SHP77 treated with DMSO at 0.1 percent for 48 hours (cell line): ENCODE data around the gene SLC2A13.
A peak's percentile ranks its signal among the peaks of the same experiment; 100 is the strongest.

ENCODE experiments used
- DNase-seq: peaks from one replicate; lab custom pipeline; 2025; lab: John Stamatoyannopoulos, UW

Gene SLC2A13

DNA sequence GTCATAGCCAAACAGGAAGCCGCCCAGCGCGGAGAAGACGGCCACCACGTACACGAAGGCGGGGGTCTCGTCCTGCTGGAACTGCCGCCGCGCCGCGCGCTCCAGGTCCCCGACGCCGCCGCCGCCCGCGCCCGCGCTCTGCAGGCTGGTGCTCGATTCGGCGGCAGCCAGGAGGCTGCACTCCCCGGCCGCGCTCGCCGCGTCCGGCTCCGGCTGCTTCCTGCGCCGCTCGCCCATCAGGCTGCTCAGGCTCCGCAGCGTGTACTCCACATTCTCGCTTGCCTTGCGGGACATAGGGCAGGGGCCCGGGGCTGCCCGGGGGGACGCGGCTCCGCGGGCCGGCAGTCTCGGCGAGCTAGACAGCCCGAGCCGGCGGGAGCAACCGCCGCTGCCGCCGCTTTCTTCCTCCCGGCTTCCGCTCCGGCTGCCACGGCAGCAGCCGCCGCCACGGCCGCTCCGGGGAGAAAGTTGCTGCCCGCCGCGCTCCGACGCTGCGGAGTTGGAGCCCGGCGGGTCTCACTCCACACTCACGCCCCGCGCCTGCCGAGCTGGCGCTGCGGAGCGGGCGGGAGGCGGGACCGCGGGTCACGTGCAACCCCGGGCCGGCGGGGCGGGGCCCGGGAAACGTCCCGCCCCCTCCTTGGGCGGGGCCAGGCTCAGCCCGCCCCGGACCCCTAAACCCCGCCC is at the start of gene SLC2A13:
TSS of gene SLC2A13 (minus strand) at position 567 of the 687 bp plus-strand sequence. CDS start at position 294, 273 bp downstream.
- peak; percentile 15 for DNase-seq

DNA sequence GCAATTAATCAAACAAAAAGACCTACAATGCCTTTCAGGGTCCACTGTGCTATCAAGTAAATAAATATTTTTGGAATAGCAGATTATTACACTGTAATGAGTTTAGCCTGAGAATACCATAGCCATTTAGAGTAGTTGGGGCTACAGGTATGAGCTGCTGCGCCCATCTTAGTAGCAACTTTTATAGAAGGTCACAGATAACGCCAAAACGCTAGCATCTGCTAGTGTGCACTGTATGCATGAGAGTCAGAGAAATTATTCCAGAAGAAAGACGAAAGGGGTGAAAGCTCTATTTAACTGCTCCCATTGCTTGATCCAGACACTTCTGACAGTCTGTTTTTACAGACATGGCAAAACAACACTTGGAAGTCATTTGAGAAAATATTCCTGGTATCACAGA is 48.5 kb upstream of the SLC2A13 start:
- no peak for DNase-seq

DNA sequence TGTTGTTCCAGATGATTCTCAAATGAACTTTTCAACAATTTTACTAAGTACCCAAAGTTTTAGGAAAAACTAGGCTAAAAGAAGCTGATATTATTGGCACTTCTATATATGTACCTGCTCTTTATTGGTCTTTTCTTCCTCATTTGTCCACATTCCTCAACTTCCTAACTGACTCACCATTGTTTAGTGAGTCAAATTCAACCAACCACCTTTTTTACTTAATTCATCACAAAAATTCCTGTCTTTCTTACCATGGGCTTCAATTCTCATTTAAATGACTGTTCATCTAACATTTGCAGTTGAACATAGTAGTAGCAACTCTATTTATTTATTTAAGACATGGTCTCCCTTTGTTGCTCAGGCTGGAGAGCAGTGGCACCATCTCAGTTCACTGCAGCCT is 47.6 kb upstream of the SLC2A13 start:
- no peak for DNase-seq

DNA sequence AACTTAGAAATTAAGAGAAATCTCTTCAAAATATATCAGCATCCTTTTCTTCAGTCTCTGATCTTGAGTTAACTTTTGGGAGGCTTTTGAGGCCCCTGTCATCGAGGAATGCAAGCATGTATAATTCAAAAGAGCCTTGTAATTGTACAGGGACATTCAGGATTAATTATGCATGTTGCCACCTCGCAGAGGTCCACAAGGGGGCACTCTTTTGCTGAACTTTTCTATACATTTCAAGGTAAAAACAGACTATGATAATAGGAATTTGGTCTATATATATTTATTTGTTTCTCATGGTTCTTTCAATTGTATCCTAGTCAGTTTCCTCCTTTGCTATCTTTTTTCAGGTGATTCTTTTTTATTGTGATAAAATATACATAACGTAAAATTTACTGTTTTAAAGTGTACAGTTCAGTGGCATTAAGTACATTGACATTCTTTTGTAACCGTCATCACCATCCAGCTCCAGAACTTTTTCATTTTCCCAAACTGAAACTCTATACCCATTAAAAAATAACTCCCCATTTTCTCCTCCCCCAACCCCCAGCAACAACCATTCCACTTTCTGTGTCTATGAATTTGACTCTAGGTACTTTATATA is 47.0 kb upstream of the SLC2A13 start:
- peak; percentile 15 for DNase-seq

DNA sequence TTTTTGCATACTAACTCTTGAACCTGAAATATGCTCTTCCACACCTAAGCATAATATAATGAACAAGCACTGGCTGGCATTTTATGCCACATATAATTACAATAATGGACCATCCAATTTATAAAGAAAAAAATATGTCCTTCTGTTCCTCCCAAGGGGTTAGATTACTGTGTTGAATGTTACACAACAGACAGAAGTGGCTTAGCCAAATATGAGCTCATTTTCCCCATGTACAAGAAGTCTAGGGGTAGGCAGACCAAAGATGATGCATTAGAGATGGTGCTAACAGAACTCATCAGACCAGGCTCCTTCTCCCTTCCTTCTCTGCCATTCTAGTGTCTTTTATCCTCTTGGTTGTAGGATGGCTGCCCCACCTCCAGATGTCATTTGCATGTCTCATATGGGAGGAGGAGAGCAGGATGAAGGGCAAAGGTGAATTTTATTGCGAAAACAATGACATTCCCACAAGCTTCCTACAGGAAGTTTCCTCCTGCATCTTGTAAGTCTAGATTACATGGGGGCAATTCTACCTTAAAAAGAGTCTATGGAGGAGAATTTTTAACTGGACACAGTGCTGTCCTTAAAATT is 43.9 kb upstream of the SLC2A13 start:
- no peak for DNase-seq

DNA sequence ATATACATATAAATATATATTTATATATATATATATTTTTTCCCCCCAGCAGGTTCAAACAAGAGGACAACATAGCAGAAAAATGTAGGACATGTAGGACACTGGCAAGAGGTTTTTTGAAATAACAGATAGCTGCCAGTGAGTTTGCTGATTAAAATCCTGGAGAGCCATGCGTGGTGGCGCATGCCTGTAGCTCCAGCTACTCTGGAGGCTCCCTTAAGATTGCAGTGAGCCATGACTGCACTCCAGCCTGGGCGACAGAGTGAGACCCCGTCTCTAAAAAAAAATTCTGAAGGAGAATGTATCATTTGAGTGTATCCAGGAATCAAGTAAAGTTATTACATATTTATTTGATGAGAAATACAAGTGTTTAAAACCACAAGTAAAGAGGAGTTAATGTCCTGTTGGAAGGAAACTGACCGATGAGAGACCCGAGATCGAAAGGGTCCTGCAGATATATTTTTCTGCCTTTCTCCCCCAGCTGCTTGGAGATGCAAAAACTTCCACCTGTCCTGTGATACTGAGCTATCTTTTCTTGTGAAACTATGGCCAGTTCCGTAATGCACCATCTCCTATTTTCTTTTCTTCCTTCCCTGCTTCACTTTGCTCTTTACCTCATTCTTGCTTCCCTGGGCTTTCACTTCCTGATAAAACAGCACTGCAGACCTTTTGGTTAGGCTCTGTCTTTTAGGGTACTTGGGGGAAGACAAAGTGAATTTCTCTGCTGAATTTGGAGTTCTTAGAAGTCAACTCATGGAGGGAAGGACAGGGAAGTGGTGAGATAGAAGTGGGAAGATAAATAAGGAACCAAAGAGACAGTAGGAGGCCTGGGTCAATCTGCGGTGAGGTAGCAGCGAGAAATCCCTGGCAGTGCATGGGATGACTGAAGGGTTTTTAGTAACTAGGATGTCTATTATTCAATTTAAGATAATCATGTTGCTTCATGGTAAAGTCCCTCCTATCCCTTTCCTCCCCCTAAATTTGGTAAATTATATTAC is 41.2 kb upstream of the SLC2A13 start:
- DNase-seq = no peak

DNA sequence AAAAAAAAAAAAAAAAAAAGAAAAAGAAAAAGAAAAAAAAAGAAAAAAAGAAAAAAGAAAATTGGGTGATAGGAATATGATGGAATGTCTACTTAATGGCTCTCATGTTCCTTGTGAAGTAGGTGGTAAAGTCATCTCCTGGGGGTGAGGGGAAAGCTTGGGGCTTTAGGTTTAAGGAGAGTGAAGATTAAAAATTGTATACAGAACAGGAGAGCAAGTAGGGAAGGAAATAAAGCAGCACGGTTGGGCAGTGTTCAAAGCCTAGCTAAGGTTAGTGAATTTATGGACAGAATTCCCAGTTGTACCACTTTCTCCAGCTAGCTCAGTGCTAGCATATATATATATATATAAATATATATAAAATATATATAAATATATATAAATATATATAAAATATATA is 40.0 kb upstream of the SLC2A13 start:
- DNase-seq = no peak

DNA sequence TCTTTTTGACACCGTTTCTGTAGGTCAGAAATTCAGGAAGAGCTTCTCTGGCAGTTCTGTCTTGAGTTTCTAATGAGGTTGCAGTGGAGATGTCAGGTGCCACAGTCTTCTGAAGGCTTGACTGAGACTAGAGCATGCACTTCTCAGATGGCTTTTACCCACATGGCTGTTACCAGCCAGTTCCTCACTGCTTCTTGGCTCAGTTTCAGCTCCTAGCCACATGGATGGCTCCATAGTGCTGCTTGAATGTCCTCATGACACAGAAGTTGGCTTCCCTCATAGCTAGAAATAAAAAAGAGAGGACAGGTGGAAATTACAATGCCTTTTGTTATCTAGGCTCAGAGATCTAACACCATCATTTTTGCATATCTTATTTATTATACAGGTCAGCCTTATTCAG is 38.1 kb upstream of the SLC2A13 start:
- DNase-seq = no peak

DNA sequence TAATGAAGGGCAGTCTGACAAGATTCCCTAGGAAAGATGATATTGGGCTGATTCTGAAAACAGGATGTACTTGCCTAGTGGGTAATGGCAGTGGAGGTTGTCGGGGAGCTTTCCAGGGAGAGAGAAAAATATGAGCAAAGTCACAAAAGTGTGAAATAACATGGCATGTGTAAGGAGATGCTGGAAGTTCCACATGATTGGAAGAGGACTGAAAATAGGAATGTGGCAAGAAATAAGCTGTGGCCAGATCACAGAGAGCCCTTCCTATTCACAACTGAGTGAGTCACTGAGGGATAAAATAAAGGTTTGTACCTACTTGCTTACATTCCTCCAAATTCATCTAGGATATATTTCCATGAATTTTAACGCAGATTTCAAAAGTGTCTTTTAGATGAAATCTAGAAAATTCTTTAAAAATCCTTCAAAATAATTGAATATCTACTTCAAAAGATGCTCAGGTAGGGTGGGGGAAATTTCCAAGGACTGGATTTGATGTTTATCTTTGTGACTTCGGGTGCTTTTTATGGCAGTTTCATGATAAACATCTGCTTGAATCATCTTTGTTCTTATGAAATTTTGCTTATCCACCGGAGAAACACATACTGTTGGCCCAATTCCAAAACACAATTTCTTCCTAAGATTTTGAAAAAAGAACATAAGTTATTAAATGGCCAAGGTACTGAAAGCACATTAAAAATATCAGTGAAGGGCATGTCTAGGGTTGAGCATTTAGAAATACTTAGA is 36.3 kb upstream of the SLC2A13 start:
- DNase-seq = no peak

DNA sequence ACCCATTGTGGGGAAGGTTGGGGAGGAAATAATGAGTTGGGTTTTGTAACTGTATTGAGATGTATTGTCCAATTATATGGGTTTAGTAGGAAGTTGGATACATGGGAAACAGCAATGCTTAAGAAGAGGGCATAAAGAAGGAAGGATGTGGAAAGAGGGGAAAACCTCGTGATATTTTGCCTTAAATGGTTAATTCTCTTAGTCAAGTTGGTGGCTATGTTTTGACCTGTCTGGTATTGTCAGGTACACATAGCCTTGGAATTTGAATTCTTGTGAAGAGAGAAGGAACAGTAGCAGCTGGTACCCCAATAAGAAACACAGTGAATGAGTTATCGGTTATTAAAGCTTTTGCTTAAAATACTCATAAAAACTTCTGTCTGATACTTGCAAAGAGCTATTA is 32.6 kb upstream of the SLC2A13 start:
- no peak for DNase-seq

DNA sequence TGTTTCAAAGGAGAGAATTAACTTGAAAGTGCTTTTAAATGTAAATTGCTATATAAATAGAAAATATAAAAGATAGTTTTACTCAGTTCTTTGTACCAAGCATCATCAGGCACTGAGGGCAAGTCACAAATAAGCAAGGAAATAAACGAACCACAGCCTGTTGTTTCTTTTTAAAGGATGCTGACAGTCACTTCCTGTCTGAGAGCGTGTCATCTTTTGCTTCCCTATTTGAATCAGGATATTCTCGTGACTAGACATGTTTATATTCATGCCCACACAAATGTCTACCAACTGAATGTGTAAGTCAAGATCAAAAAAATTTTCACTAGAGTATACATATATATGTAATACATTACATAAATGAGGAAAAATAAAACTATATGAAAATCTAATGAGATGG is 31.4 kb upstream of the SLC2A13 start:
- DNase-seq = no peak

DNA sequence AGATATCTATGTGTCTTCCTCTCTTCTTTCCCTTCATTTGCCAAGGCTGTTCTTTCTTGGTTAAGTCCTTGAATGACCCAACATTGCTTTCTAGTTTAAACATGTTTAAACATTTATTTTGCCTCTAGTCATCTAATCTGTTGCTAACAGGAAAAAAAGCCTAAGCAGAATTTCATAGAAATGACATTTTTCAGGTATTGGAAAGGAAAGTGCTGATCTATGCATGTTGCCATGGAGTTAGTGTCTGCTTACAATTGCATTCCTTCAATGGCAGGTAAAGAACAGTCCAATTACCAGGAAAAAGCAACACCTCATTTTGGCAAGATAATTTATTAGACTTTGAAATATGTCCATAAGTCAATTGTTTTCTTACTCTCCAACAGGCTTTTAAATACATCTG is 21.5 kb upstream of the SLC2A13 start:
- no peak for DNase-seq

DNA sequence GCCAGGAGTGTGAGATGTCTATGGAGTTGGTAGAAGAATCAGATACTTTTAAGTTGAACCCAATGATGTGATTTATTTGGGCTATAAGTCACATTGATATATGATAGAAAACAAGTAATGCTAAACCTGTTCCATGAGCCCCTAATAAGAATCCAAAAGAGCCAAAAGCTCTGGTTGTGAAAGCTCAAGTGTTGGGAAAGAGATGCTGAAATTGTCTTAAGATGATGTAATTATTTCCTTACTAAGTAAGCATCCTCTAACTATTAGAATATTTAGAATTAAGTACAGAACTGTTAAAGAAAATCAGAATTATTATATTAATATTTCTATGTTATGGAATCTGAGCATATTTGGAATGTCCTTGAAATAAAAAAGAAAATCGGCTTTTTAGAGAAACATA is 17.6 kb upstream of the SLC2A13 start:
- DNase-seq = no peak

DNA sequence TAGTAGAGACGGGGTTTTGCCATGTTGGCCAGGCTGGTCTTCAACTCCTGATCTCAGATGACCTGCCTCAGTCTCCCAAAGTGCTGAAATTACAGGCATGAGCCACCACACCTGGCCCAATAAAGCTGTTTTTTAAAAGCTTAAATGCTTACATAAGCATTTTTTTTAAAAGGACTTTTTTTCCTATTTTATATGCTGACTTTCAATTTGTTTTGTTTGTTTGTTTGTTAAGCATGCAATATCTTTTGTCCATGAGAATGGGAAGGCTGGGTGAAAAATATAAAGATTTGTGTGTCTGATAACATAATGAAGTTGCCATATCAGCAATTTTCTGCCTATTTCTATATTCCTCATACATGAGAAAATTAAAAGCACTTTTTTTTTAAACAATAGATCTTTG is 17.0 kb upstream of the SLC2A13 start:
- DNase-seq = no peak

DNA sequence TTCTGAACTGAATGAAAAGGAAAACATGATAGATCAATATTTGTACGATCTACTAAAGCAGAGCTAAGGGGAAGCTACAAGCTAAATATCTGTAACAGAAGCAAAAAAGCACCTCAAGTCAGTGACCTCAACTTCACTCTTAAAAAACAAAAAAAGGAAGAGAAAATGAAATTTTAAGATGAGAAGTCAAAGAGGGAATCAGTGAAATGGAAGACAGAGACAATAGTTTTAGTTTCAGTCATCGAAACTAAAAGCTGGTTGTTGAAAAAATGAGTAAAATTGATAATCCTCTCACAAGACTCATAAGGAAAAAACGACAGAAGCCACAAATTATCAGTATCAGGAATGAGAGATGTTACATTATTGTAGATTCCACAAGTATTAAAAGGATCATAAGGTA is 11.9 kb upstream of the SLC2A13 start:
- no peak for DNase-seq

DNA sequence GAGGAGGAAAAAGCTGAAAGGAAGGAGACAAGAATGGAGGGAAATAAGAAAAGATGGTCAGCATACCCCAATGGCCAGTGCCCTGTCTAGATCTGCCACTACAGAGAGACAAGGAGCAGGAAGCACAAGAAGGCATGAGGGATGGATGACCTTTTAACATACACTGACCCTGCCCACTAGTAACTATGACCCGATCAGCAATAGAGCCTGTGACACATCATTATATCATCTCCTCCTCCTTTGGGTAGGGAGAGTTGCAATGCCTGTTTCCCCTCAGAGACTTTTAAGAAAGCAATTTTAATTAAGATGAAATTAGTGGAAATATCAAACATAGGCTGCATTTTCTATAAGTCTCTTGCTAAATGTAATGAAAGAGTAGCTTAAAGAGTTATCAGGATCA is 4.7 kb upstream of the SLC2A13 start:
- no peak for DNase-seq

DNA sequence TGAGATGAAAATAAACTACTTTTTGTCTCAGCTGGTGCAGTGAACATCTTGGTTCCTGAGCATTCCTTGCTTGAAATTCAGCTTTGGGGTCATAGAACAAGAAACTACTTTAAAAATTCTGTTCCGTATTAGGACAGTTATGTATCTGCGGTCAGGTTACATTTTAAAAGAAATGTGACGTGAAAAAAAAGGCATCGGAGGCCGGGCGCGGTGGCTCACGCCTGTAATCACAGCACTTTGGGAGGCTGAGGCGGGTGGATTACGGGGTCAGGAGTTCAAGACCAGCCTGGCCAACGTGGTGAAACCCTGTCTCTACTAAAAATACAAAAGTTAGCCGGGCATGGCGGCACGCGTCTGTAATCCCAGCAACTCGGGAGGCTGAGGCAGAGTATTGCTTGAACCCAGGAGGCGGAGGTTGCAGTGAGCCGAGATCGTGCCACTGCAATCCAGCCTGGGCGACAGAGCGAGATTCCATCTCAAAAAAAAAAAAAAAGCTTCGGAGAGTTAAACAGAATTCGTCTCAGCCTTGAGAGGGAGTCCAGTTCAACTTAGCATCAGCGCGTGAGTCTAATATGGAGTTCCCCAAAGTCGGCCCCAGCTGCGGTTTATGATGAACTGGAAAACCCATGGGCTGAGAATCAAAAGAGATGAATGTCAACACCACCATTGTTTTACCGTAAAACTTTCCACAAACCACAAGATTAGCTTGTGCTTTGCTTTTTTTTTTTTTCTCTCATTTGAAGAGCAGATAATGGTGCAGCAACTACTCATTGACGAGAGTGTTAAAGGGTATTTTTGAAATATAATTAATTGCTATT is 2.1 kb upstream of the SLC2A13 start:
- no peak for DNase-seq

DNA sequence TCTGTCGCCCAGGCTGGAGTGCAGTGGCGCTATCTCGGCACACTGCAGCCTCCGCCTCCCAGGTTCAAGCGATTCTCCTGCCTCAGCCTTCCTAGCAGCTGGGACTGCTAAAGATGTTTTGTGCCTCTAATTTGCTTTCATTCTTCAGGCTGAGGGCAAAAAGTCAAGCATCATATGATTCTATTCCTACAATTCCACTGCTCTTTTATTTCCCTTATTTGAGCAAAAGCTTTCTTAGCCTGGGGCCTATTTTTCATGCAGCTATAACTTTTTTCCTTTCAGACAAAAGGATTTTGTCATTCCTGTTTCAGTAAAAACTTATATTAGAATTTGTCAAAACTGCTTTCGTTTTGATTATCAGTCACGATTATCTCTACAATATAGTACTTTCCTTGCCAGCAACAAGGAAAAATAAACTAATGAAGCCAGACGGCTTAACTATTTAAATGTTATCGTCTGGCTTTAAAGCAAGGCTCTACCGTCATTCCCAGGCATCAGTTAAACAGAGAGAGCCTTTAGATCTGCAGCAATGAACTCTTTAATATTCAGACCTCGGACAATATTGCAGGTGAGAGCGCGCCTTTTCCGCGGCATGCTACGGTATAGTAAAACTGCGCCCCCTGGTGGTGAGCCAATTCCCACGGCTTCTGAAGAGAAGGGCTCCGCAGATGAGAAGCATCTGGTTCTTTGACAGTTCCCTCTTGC is 1.4 kb upstream of the SLC2A13 start:
- DNase-seq = peak; percentile 70

DNA sequence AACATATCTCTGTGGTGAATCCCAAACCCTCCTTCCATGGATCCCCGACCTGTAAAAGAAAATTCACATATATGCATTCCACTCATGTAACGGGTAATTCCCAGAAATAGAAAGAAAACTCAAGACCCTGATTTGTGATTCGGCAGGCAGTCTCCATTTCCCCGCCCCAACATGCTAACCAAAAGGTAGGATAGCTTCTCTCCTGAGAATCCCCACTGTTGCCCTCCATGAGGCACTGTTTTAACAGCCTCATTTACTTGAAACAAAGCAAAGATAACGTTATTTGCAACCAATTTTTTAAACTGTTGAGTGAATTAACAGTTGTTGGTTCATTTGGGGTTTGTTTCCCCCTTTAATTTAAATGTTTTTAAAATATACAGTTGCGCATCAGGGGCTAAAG is 774 bp upstream of the SLC2A13 start:
- DNase-seq = no peak

DNA sequence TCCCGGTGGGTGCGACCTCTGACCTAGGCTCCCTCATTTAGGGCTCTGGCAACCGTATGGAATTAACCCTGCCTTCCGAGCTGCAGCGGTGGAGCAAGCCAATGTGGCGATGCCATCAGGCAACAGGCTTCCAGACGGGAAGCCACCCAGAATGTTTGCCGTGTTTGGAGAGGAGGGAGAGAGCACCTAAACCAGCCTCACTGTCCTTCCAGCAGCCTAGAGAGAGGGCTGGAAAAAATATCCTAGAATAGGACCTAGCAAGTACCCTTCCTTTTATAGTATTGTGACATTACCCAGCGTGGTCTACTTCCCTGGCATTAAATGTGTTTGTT is 287 bp upstream of the SLC2A13 start:
- DNase-seq = peak; percentile 61

DNA sequence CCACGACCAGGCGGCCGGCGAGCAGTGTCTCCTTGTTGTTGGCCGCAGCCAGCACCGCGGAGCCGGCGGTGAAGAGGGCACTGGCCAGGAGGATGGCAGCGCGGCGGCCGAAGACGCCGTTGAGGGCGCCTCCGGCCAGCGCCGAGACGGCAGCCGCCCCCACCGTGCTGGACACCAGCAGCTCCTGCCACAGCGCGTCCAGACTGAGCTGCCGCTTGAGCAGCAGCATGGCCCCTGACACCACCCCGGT is 691 bp downstream of the SLC2A13 start:
- DNase-seq = no peak
